Activated B cell treated with CpG ODN at 0.5 μM for 24 hours (primary cell): Measurements from ENCODE around the gene MX1. TPM values are rescaled to one million over a fixed set of nuclear protein-coding genes. Genes with fewer than 3 reads are reported as not detected.

Source experiments
- ATAC-seq: fragments of 200-7000 bp; cut with Tn5 transposase; one replicate; pipeline ENCODE4 v1.10.0; 2021; ENCODE audit warnings: low read depth, mild to moderate bottlenecking, moderate library complexity
- CTCF ChIA-PET: fragments of 350-600 bp; sonication (Branson Sonifier 250); formaldehyde crosslinking; loops from one replicate; lab custom pipeline; 2021; ENCODE audit warnings: antibody characterized with exemption; lab: Charles Lee
- POLR2A ChIA-PET: fragments of 350-600 bp; sonication (Branson Sonifier 250); formaldehyde crosslinking; loops from one replicate; lab custom pipeline; 2021; ENCODE audit warnings: antibody characterized with exemption; lab: Charles Lee
- DNase-seq: peaks from one replicate; pipeline ENCODE4 v3.0.0; 2022
- H3K27ac Mint-ChIP-seq: one replicate; pipeline ENCODE4 v1.8.0; 2020; ENCODE audit warnings: mixed read lengths
- H3K27me3 Mint-ChIP-seq: one replicate; pipeline ENCODE4 v1.8.0; 2021; ENCODE audit warnings: mixed read lengths
- H3K36me3 Mint-ChIP-seq: one replicate; pipeline ENCODE4 v1.8.0; 2021; ENCODE audit warnings: low read depth, mixed read lengths
- H3K4me1 Mint-ChIP-seq: one replicate; pipeline ENCODE4 v1.8.0; 2021; ENCODE audit warnings: mixed read lengths
- H3K4me3 Mint-ChIP-seq: one replicate; pipeline ENCODE4 v1.8.0; 2020; ENCODE audit warnings: mild to moderate bottlenecking, mixed read lengths
- H3K9me3 Mint-ChIP-seq: one replicate; pipeline ENCODE4 v1.8.0; 2020; ENCODE audit warnings: mixed read lengths
- intact Hi-C: fragments of 100-400 bp; cut with micrococcal nuclease; formaldehyde crosslinking; loops from one replicate; pipeline ENCODE4 v1.15.1; 2024
- total RNA-seq: library from RNA; stranded (reverse); gene quantifications from 2 replicates; pipeline ENCODE4 v1.2.3, GENCODE V29; 2022
- TF ChIP-seq, protein P1 (sequence below): fragments of 200-600 bp; IDR thresholded peaks from one replicate; pipeline ENCODE4 v1.8.0; 2022; ENCODE audit warnings: antibody characterized with exemption, mild to moderate bottlenecking

Gene MX1
- total RNA-seq, 1 donor from 2014 or later, result 64.2 TPM

DNA sequence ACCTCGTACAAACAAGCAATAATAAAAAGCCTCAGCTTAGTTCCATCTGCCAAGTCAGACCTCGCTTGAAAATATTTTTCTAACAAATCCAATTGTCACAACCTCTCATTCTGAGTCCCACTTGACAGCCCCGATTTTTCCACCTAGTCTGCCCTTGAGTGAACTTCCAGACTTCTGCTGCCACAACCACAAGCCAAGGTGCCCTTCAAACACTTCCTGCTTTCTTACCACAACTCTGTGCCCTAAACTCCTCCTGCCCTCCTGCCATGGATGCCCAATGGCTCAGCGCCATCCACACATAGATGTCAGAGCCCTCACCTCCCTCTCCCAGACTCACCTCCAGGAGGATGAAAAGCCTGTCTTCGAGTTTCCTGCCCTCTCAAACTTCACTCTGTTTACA, 78.0 kb downstream of the MX1 start:
- Mint-ChIP-seq H3K27me3 (peaks cover 49% of the 10 kb centered on the region), H3K4me1 (no peaks in the 10 kb centered on the region), H3K27ac (no peak overlapping the region), H3K4me3 (no peak overlapping the region), H3K9me3 (no peaks in the 10 kb centered on the region), H3K36me3 (no peaks in the 10 kb centered on the region)
- ChIA-PET CTCF (no interaction called here), POLR2A (no interaction called here)
- intact Hi-C loops, result no loop called here
- TF ChIP-seq, protein P1, sequence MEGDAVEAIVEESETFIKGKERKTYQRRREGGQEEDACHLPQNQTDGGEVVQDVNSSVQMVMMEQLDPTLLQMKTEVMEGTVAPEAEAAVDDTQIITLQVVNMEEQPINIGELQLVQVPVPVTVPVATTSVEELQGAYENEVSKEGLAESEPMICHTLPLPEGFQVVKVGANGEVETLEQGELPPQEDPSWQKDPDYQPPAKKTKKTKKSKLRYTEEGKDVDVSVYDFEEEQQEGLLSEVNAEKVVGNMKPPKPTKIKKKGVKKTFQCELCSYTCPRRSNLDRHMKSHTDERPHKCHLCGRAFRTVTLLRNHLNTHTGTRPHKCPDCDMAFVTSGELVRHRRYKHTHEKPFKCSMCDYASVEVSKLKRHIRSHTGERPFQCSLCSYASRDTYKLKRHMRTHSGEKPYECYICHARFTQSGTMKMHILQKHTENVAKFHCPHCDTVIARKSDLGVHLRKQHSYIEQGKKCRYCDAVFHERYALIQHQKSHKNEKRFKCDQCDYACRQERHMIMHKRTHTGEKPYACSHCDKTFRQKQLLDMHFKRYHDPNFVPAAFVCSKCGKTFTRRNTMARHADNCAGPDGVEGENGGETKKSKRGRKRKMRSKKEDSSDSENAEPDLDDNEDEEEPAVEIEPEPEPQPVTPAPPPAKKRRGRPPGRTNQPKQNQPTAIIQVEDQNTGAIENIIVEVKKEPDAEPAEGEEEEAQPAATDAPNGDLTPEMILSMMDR, result no peak
- DNase-seq, result no peak
- ATAC-seq, result no peak

DNA sequence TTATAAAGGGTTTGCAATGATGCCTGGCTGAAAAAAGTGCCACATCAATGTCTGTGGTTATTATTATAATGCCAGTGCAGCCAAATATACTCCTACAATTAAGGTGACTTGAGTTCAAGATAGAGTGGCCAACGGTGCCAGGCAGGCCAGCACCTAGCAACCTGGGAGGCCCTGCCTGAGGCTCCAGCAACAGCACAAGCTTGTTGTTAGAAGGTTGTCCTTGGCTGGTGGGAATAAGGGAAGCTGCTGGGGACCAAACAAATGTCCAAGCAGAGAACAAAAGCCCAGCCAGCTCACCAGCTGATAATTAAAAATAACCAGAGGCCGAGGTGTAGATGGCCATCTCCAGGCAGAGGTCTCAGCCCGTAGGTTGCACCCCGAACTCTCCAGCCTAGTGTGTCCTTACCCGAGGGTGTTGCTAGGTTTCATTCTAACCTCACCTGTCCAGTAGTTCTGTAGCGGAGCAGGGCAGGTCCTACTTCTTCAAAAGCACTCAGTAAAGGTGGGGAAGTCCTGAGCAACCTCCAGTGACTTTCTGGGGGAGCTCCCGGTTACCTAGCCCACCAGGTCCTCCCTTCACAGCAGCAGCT, 80.1 kb downstream of the MX1 start:
- no peaks in the 10 kb centered on the region for H3K9me3 Mint-ChIP-seq
- POLR2A ChIA-PET, result no interaction called here
- CTCF ChIA-PET, result no interaction called here

DNA sequence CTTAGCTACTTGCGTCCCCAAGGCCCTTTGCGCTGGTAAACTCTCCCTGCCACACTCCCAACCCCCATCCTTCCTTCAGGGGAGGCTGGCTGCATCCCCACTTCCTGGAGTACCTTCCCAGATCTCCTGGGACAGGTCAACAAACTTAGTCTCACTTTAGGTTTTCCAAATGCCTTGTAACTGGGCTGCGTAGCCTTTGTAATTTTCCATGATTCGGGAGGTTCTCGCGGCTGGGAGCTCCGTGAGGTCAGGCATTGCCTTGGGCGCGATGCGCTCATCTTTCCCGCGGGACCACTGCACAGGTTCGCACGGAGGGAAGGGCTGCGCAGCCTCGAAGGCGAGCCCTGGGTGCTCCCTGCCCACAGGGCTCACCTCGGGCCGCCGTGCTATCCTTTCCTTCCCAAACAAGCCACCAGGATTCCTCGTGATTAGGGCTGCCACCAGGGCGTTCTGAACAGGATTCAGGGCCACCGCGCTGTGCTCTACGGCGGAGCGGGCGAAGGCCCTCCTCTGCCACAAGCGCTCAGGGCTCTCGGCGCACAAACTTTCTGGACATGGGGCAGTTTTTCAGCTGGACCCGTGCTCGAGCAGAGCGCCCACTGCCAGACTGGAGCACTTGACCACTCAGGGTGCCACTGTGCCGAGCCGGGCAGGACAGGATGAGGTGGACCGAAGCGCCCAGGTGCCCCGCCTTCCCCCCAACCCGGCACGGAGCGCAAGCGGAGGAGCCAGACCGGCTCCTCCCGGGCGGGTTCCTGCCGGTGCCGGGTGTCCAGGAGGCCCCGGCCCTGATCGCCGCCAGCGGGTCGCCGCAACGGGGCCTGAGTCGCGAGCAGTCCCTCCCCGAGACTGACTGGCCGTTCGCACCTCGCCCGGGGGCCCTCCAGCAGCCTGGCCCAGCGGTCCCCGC, 80.8 kb downstream of the MX1 start:
- intact Hi-C loops, result no loop called here
- no peaks in the 10 kb centered on the region for H3K36me3 Mint-ChIP-seq
- TF ChIP-seq, protein P1, result no peak
- CTCF ChIA-PET, result no interaction called here
- H3K27me3 Mint-ChIP-seq, result peaks cover 52% of the 10 kb centered on the region
- H3K9me3 Mint-ChIP-seq, result no peaks in the 10 kb centered on the region
- DNase-seq, result no peak
- POLR2A ChIA-PET, result no interaction called here
- ATAC-seq, result no peak
- no peak overlapping the region for H3K27ac Mint-ChIP-seq
- no peak overlapping the region for H3K4me3 Mint-ChIP-seq
- no peaks in the 10 kb centered on the region for H3K4me1 Mint-ChIP-seq

More for the DNA sequence above, 80.1 kb downstream of the MX1 start:
- Mint-ChIP-seq H3K4me1 (no peaks in the 10 kb centered on the region), H3K27me3 (peaks cover 52% of the 10 kb centered on the region), H3K36me3 (no peaks in the 10 kb centered on the region), H3K27ac (no peak overlapping the region), H3K4me3 (no peak overlapping the region)
- TF ChIP-seq, protein P1, result no peak
- DNase-seq (no peak), ATAC-seq (no peak)
- intact Hi-C loops, result no loop called here

DNA sequence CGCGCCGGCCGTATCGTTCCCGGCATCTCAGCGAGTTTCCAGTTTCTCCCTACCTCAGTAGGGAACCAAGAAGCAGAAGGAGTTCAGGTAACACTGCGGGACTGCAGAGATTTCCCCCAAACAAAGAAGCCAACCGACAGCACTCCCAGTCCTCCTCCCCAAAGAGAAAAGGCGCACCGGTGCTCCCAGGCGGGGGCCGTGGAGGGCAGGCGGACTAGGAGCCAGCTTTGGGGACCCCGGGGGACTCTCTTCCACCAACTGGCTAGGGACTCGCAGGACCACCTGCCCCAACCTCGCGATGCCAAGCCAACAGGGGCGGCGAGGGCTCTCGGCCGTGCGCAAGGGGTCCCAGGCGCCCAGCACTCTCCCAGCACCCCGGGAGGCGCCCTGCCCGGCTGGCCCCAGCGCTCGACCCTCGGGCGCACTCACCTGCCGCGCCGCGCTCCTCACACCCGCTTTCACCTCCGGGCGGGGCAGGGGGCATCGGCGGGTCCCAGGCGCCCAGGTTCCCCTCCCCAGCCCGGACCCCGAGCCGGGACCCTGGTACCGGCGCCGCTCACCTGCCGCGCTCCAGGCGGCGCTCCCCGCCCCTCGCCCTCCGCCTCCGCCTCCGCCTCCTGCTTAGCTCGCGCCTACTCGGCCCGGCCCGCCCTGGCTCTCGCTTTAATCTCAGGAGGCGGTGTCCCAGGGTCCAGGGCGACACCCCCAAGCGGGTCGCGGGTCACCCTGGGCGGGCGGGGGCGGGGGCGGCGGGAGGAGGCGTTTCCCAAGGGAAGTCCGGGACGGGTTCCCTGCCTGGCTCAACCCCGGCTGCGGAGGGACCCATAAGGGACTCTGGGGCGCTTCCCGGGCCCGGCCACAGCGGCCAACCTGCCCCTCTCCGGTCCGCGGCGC, 81.7 kb downstream of the MX1 start, which contains the start of gene TMPRSS2:
TSS of gene TMPRSS2 (minus strand) at position 638 of the 894 bp plus-strand sequence. CDS start 10,025 bp downstream, outside the sequence.
- TF ChIP-seq, protein P1, result no peak
- CTCF ChIA-PET, result no interaction called here
- no peak for DNase-seq
- Mint-ChIP-seq H3K4me3 (no peak within 1 kb of the TSS), H3K27ac (no peak within 1 kb of the TSS), H3K4me1 (no peaks in the 10 kb centered on the region), H3K36me3 (no peaks in the 10 kb centered on the region), H3K9me3 (no peaks in the 10 kb centered on the region), H3K27me3 (peaks cover 56% of the 10 kb centered on the region)
- no peak for ATAC-seq
- POLR2A ChIA-PET, result no interaction called here
- intact Hi-C loops, result no loop called here
